Measurements from ENCODE around the gene EFCAB5. TPM values are rescaled to one million over a fixed set of nuclear protein-coding genes. Genes with fewer than 3 reads are reported as not detected.

Gene EFCAB5
- total and polyA plus RNA-seq, 2 of the 8 experiments (the other 6 are each of a cell fraction or from before 2014, with no cell fraction given): 0.05 to 0.34 TPM

GRCh38 chr17:30113213-30113612 is 171.8 kb downstream of the EFCAB5 start (continued):
- TF ChIP-seq CHD7 (IDR thresholded peaks at IDR 0.05; ENCODE audit: insufficient replicate concordance, low read length) (no peak), RXRA (IDR thresholded peaks at IDR 0.05; ENCODE audit: insufficient read depth, low read depth, low read length) (no peak), CHD1 (IDR thresholded peaks at IDR 0.05; ENCODE audit: low read depth, low read length) (no peak)
